ENCODE measurements around the gene RRM2.
"Not testable (repeated sequence)": the region's sequence is repeated elsewhere in the genome, so short reads cannot be mapped to it uniquely, and the experiment has no call there.

The RRM2 gene

DNA sequence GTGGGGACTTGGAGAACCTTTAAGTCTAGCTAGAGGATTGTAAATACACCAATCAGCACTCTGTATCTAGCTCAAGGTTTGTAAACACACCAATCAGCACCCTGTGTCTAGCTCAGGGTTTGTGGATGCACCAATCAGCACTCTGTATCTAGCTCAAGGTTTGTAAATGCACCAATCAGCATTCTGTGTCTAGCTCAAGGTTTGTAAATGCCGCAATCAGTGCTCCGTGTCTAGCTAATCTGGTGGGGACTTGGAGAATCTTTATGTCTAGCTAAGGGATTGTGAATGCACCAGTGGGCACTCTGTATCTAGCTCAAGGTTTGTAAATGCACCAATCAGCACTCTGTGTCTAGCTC, 30.7 kb upstream of the RRM2 start:
- DNase-seq = not testable (repeated sequence)

DNA sequence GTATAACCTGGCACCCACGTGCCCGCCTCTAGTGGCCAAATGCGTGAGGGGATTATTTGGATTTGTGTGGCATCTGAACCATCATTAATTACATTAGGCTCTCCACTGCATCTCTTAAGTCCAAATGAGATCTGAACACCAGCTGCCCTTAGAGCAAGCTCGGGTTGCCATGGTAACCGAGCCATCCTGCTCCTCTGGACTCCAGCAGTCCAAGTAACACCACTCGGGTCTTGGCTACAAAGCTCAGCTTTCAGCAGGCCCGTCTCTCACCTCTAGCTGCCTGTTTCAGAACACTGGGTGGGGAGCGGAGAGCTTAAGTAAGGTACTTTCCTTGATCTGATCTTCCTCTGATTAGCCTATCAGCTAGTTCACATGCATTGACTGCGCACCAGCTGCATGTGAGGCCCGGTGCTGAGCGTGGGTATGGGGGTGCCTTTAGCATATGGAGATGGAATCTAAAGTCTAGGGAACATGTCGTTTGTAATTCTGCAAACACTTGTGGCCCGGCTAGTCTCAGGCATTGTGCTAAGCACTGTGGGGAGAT, 28.2 kb upstream of the RRM2 start:
- no peak for DNase-seq

DNA sequence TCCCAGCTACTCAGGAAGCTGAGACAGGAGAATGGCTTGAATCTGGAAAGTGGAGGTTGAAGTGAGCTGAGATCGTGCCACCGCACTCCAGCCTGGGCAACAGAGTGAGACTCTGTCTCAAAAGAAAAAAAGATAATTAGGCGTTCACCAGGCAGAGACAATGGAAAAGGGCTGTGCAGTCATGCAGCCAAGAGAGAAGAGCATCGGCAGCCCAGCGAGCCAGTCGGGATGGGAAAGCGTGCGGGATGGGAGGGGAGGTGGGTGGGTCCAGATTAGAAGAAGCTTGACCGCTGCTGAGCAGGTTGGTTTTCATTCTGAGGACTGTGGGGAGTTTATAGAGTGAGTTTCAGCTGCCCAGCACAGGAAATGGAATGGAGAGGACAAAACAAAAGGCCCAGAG, 27.4 kb upstream of the RRM2 start:
- no peak for DNase-seq

DNA sequence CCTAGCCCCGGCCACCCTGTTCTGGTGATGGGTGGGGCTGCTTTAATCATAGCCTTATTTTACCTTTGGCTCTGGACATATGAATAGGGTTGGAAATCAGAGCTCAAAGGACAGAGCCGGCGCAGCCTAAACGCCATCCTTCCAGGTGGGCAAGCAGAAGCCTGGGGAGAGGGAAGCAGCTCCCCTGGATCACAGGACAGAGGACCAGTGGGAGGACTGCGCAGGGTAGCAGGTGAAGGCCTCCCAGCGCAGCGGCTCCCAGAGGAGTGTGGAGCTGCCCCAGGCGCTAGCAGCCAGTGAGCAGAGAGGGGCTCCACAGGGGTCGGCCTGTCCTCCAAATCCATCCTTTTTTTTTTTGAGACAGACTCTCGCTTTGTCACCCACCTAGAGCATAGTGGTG, 25.9 kb upstream of the RRM2 start:
- no peak for DNase-seq

DNA sequence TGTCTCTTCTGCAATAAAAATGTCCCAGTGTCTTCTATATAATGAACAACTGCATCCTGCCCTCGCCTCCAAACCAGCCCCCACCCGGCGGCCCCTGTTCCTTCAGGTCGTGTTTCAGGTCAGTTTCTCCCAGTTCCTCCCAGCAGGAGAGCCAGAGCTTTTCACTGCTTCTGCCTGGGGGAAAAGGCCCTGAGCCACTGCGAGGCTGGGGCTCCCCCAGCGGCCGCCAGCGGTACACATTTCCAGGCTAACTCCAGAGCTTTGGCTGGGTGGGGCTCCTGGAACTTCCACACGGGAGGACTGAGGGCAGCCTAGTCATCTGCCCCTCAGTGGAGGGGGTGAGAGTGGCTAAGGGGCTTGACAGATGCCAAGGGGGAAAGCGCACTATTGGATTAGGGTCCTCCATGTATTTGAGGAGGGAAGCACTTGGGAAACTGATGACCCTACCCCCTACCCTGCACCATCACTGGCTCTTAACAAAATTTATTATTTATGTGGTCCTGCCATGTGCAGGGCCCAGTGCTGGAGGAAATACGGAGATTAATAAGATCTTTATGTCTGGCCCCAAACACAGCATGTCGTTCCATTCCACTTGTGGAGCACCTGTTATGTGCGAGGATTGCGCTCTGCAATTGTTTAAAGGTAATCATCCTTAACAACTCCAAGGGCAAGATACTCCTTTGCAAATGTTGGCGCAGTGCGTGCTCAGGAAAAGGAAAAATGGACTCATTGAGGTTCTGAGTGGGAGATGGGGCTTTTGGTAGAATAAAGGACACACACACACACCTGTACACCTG, 25.0 kb upstream of the RRM2 start:
- DNase-seq = peak; percentile 25

DNA sequence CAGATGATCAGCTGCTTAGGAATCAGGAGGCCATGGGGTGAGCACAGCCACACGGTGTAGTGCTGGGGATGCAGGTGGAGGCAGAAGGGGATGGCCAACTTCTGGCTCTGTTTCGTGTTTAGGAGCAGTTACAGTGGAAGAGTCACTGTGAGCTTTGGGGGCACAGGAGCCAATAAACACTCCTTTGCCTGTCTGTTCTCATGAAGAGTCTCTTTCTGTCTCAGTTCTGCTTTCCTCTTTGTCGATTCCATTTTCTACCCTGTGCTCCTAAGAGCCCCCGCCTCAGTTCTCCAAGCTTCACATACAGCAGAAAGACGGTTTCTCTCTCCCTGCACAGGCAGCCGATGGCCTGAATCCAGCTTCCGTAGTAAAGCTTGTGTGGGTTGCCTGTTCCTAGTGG, 21.0 kb upstream of the RRM2 start:
- DNase-seq = no peak

DNA sequence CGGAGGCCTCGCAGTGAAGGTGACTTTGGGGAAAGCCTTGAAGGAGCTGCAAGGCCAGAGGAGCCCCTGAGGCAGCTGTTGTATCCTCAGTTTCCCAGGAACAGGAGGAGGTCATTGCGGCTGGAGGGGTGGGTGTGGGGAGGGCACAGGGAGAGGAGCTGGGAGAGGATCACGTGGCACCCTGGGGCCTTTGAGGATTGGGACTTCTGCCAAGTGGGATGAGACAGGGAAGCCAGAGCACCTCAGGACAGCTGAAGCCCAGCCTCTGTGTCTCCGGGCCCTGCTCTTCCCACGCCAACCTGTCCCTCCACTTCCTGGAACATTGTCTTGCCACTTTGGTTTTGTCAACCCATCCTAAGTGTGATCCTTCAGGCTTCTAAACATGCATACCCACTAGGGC, 19.4 kb upstream of the RRM2 start:
- no peak for DNase-seq

DNA sequence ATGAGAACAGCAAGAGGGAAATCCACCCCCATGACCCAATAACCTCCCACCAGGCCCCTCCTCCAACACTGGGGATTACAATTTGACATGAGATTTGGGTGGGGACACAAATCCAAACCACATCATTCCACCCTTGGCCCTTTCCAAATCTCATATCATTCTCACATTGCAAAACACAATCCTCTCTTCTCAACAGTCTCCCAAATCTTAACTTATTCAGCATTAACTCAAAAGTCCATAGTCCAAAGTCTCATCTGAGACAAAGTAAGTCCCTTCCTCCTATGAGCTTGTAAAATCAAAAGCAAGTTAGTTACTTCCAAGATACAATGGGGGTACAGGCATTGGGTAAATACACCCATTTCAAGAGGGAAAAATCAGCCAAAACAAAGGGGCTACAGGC, 17.6 kb upstream of the RRM2 start:
- not testable (repeated sequence) for DNase-seq

DNA sequence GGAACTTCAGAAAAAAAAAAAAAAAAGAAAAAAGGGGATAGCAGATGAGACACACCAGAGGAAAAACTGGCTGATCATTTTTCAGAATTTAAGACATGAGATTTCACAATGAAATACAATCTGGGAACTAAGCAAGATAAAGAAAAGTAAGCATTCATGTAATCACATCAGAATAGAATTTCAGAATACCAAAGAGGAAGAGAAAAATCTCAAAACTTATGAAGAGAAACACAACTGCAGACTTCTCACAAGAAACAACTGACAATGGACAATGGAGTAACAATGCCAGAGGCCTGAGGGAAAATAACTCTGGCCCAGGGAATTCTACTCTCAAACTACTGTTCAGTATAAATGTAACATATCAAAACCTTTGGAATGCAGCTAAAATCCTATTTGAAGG, 13.2 kb upstream of the RRM2 start:
- no peak for DNase-seq

DNA sequence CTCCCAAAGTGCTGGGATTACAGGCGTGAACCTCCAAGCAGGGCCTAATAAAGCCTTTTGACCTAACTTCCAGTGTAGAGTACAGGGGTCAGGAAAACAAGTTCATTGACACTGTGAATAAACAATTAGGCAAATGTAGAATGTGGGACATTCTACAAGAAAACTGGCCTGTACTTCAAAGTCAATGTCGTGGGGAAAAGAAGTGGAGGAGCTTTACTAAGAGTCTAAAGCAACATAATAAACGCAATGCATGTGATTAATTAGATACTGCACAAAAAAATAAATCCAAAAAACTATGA, 3.6 kb upstream of the RRM2 start:
- no peak for DNase-seq

DNA sequence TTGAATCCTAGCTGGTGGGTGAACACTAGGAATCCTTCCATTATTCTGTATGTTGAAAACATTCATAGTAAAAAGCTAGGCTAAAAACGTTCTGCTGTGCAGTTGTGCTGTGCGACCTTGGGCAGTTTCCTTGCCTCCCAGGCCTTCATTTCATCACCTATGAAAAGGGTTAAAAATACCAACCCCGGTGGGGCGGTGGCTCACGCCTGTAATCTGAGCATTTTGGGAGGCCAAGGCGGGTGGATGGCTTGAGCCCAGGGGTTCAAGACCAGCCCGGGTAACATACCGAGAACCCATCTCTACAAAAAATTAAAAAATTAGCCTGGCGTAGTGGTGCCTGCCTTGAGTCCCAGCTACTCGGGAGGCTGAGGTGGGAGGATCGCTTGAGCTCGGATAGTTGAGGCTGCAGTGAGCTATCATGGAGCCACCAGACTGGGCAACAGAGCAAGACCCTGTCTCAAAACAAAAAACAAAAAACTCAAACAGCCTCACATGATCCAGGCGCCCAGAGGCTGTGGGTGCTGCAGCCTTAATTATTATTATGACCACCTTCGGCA, 2.9 kb upstream of the RRM2 start:
- no peak for DNase-seq

DNA sequence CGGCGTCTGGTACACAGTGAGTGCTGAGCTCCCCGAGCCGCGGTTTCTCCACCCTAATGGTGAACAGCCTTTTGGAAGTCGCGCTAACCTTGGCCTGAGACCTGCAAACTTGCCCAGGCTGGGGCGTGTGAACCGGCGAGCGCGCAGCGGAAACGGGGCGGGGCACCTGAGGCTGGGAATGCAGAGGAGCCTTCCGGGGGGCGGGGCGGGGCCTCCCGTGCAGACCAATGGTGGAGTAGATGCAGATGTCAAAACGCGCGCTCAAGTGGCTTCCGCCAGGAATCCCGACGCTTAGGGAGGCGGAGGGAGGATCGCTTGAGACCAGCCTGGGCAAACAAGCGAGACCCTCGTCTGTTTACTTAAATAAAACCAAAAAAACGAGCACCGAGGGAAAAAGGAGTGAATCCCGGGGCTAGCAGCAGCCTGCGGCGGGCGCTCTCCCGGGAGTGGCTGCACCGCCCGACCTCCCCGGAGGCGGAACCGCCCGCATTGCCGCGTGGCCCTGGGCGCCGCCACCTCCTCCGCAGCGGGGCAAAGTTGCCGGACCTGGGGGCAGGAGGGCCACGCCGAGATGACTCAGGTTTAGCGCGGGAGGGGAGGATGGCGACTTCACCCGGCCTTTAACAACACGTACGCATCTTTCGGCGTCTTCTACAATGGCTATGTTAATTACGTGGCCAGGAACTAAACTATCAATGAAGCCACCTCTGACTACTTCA, 2.2 kb upstream of the RRM2 start:
- DNase-seq = peak; percentile 84

DNA sequence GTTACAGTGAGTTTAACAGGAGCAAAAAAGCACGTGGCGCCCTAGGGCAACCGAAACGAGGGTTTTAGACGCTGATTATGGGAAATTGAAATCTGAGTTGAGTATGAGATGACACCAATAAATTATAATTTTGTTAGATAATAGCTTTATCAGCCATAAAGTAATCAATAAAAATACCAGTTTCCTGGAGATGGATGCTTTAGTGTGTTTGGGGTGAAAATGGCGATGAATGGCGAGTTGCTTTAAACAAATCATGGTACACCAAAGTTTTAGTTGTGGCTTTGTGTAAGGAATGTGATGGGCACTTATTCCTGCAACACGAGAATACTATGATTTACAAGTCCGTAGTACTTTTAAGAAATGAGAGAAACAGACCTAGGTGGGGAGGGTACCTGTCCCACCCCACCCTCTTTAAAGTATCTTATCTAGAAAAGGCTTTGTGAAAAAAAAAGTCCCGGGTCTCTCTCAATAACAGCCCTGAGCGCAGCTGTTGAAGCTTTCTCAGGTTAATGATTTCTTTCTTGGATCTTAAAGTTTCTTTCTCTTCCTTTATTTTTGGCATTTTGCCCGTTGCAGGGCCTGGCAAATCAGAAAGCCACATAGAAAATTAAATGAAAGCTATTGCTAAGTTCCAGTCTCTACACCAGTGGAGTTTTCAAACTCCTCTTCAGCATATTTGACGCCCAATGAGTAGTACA, 1.5 kb upstream of the RRM2 start:
- no peak for DNase-seq

DNA sequence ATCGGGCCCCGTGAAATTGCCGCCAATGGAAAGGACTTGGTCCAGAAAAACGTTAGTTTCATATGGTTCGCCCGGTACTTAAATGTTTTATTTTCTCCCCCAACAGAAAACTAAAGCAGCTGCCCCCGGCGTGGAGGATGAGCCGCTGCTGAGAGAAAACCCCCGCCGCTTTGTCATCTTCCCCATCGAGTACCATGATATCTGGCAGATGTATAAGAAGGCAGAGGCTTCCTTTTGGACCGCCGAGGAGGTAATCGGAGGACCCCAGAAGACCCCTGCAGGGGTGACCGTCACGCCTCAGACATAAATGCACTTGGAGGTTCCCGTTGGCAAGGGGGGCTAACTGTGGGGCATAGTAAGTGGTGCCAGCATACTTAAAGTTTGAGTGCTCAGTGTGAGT, 742 bp downstream of the RRM2 start:
- no peak for DNase-seq

DNA sequence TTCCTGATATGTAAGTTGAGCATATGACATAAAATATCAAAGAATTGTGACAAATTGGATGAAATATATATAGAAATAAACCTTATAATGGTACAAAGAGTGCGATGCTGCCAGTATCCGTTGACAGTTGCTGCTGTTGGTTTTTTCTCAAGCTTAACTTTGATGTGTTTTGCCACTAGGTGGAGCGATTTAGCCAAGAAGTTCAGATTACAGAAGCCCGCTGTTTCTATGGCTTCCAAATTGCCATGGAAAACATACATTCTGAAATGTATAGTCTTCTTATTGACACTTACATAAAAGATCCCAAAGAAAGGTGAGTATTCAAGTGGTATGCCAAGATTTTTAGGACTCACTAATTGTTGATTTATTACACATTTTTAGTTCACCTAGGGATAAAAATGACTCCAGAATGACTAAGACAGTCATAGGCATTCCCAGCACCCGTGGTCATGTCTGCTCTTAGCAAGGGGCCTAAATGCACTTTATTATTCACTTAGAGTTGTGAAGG, 2.1 kb downstream of the RRM2 start:
- peak; percentile 22 for DNase-seq

DNA sequence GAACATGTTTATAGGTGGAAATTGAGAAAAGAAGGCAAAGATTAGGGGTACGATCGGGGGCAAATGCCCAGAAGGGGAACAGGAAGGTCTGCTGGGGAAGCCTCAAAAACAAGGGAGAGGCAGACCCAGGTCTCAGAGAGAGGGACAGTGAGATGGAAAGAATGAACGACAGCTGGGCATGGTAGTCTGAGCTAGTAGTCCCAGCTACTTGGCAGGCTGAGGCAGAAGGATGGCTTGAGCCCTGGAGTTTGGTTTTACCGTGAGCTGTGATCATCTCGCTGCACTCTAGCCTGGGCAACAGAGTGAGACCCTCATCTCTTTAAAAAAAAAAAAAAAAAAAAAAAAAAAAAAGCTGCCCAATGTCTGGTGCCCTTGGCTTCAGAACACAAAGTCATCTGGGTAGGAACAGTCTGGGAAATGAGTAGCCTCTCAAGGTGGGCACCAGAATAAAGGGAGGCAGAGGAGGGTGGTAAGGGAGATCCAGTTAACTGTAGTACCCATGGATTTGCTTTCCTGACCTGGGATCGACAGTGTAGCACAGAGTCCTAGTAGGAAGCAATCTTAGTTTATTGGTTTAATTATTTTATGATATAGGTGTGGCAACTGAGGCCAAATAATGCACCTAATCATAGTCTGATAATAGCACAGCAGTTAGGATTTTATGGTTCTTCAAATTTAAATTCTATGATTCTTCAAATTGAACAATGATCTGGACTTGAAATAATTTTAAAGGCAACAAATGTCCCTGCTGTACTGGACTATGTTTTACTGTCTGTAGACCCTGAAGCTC, 3.5 kb downstream of the RRM2 start:
- no peak for DNase-seq

DNA sequence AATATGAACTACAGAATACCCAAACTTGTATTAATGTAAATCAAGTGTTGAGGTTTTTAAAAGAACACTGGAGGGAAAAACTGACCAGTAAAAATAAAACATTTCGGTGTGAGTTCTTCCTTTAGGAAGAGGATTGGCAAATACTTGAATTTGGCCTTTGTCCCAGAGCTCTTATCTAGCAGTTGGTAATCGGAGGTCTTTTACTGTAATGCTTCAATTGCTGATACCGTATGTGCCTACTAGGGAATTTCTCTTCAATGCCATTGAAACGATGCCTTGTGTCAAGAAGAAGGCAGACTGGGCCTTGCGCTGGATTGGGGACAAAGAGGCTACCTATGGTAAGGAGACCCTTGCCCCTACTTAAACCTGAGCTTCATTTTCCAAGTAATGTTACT, 4.1 kb downstream of the RRM2 start:
- no peak for DNase-seq

DNA sequence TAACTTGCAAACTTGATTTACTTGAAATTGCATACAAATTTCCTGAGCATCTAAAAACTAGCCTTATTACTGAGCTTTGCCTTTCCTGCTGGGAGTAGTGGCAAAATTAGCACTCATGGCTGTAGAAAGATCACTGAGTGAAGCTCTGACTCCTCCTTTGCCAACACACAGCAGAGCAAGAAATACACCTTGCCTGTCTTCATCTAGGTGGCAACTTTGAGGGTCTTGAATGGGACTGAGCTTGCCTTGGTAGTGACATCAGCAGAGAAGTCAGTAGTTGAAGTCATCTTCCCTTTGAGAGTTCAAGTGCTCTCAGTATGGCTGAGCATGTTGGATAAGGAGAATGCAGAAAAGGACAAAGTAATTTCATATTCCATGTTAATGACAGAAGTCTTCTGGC, 5.9 kb downstream of the RRM2 start:
- no peak for DNase-seq

DNA sequence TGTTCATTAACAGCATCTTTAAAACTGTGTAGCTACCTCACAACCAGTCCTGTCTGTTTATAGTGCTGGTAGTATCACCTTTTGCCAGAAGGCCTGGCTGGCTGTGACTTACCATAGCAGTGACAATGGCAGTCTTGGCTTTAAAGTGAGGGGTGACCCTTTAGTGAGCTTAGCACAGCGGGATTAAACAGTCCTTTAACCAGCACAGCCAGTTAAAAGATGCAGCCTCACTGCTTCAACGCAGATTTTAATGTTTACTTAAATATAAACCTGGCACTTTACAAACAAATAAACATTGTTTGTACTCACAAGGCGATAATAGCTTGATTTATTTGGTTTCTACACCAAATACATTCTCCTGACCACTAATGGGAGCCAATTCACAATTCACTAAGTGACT, 7.0 kb downstream of the RRM2 start:
- DNase-seq = no peak

DNA sequence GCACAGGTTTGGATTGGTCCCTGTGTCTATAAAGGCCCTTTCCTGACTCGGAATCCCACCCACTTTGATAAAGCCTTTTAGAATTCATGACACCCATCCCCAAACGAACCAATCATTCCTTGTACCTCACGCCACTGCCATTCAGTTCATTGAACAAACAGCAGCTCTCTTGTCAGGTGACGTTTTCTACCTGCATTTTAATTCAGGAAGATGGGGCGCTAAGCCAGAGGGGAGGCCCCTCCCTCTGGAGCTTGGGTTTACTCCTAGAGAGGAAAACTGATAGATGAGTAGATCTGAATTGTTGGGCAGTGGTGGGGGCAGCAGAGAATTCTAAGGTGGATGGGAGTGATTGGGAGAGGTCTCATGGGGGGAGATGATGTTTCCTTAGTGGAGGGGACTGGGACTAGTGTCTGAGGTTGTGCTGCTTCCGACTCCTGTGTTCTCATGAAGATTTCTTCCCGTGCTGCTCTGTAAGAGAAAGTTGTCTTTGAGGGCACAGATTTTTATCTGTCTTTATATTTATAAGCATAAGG, 9.6 kb downstream of the RRM2 start:
- DNase-seq = no peak

DNA sequence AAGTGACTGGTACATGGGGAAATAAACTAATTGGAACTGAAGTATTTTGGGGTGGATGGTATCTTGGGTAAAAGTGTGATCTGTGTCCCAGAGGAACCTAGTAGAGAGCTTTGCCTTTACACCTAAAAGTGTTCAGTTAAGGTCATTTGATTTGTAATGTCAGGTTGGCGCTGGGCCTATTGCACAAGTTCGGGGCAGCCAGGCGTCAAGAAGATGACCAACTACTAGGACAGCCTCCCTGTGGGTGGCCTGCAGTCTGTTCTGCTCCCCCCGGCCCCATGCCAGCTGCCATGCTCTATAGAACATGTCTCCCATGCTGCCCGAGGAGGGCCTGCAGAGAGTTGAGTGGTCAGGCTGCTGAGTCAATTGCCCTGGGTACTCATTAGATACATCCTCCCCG, 10.1 kb downstream of the RRM2 start:
- DNase-seq = no peak

DNA sequence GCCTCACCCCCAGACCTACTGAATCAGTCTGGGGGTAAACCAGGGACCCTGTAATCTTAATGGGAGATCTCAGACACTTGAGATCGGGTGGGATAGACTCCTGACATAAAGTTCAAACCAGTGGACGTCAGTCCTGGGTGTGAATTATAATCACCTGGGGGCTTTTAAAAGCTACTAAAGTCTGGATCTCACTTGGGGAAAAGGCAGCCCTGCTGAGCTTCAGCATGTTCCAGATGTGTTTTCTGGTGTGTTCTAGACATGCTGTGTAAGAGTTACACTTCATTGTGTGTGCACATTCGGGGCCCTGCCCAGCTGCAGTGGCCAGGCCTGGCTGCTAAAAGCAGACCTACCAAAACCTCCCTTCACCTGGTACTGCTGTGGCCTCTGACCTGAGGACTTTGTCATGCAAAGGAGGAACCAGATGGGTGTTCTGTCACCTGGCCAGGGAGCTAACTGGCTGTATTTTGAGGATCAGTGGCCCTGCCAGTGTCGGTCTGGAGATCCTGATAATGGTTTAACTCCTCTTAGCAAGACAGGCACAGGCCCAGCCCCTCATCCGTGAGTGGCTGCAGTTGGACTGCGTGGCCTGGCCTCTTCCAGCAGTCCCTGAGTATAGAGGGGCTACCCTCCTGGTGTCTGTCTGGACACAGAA, 10.6 kb downstream of the RRM2 start:
- no peak for DNase-seq

Data from CD4-positive, alpha-beta T cell treated with Interferon gamma for 1 hour (primary cell).